Caco-2 (cell line): Measurements from ENCODE around the gene ACTN4. TPM values are rescaled to one million over a fixed set of nuclear protein-coding genes. Genes with fewer than 3 reads are reported as not detected.
A peak's percentile ranks its signal among the peaks of the same experiment; 100 is the strongest.

Source experiments
- BruUV-seq: library from RNA; stranded (reverse); fragments of 400-500 nt; replicated peaks from 2 replicates; lab custom pipeline; 2021; lab: Mats Ljungman, UMichigan
- CTCF ChIA-PET: fragments of 300-600 bp; sonication (Branson Sonifier 250); formaldehyde crosslinking; loops from one replicate; lab custom pipeline; 2022; ENCODE audit warnings: antibody characterized with exemption; lab: Charles Lee
- POLR2A ChIA-PET: fragments of 300-600 bp; sonication (Branson Sonifier 250); formaldehyde crosslinking; loops from one replicate; lab custom pipeline; 2022; ENCODE audit warnings: antibody characterized with exemption; lab: Charles Lee
- DNase-seq, 2 experiments: peaks; one replicate each; pipeline versions ENCODE4 v3.0.0 to v3.0.0-alpha.2; 2020 to 2022
- H3K27me3 ChIP-seq: replicated peaks from 2 replicates; pipeline ENCODE4 v1.6.0; 2011; ENCODE audit warnings: low read length; ENCODE audit not compliant: control insufficient read depth, insufficient read depth
- H3K36me3 ChIP-seq: 2 replicates; pipeline ENCODE4 v1.5.1; 2011; ENCODE audit warnings: low read length; ENCODE audit not compliant: control insufficient read depth, insufficient read depth
- H3K4me1 ChIP-seq: fragments of 250-450 bp; sonication (Bioruptor Pico); 2 replicates; pipeline ENCODE4 v1.5.1; 2020; ENCODE audit warnings: mild to moderate bottlenecking
- H3K4me3 ChIP-seq: 2 replicates; pipeline ENCODE4 v1.5.1; 2011; ENCODE audit warnings: low read depth, mild to moderate bottlenecking, control low read depth, low read length
- H3K9me3 ChIP-seq: fragments of 250-450 bp; sonication (Bioruptor Pico); 2 replicates; pipeline ENCODE4 v1.5.1; 2020; ENCODE audit warnings: mild to moderate bottlenecking, moderate library complexity
- H3K27ac Mint-ChIP-seq: one replicate; pipeline ENCODE4 v1.8.0; 2022; ENCODE audit warnings: mixed read lengths; ENCODE audit not compliant: unreplicated experiment
- H3K27me3 Mint-ChIP-seq: one replicate; pipeline ENCODE4 v1.8.0; 2022; ENCODE audit warnings: mixed read lengths; ENCODE audit not compliant: insufficient read depth, unreplicated experiment
- H3K36me3 Mint-ChIP-seq: one replicate; pipeline ENCODE4 v1.8.0; 2022; ENCODE audit warnings: mild to moderate bottlenecking, mixed read lengths; ENCODE audit not compliant: insufficient read depth, unreplicated experiment
- H3K4me1 Mint-ChIP-seq: one replicate; pipeline ENCODE4 v1.8.0; 2022; ENCODE audit warnings: low read depth, mixed read lengths; ENCODE audit not compliant: unreplicated experiment
- H3K4me3 Mint-ChIP-seq: one replicate; pipeline ENCODE4 v1.8.0; 2022; ENCODE audit warnings: mild to moderate bottlenecking, moderate library complexity, mixed read lengths; ENCODE audit not compliant: unreplicated experiment
- H3K9me3 Mint-ChIP-seq: one replicate; pipeline ENCODE4 v1.8.0; 2022; ENCODE audit warnings: mixed read lengths; ENCODE audit not compliant: unreplicated experiment
- intact Hi-C: fragments of 100-400 bp; cut with micrococcal nuclease; formaldehyde crosslinking; loops from one replicate; pipeline ENCODE4 v1.10.0; 2022; ENCODE audit not compliant: unreplicated experiment
- total RNA-seq: library from RNA; stranded (reverse); gene quantifications from 2 replicates; pipeline ENCODE4 v1.2.3, GENCODE V29; 2022
- TF ChIP-seq, protein P1 (sequence below), 2 experiments: fragments of 200-600 bp in 1 of 2; IDR thresholded peaks; 1 replicate in 1 of 2; 2 replicates in 1 of 2; pipeline versions ENCODE4 v1.5.1 to v1.8.0; 2011 to 2022; ENCODE audit warnings: antibody characterized with exemption in 1 of 2, control low read depth in 1 of 2, inconsistent platforms in 1 of 2, low read depth in 1 of 2, low read length in 1 of 2, mild to moderate bottlenecking in 1 of 2, moderate library complexity in 1 of 2; ENCODE audit not compliant: insufficient read depth in 1 of 2, severe bottlenecking in 1 of 2, unreplicated experiment in 1 of 2

Gene ACTN4
- total RNA-seq, 1 experiment from 2014 or later = 605 TPM

DNA sequence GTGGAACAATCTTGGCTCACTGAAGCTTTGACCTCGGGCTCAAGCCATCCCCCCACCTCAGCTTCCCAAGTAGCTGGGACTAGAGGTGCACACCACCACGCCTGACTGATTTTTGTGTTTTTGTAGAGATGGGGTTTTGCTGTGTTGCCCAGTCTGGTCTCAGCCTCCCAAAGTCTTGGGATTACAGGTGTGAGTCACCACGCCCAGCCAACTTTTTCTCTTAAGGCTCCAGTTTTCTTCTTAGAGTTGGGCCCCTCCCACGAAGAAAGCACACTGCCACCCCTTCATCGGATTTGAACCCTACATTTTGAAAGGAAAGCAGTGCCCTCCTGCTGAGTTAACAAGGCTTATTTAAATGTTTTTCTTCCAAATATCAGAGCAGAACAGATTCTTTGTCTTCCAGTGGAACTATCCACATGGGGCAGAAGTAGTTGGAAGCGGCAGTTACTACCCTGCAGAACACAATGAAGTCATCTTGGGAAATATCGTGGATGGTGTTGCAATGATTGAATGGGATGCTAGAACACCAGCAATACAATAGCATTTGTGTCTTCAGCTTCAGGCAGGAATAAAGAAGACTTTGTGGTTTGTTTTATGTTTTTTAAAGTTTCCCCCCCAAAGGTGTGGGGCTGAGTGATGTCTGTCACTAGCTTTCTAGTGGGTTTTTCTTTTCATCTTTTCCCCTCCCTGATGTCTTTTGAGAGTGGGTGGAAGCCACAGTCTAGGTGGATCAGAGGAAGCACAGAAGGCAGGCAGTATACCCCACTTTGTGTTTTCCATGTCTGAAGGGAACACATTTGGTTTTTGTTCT is 8.9 kb downstream of the ACTN4 start:
- intact Hi-C loops = no loop called here
- no TSS peak for BruUV-seq
- POLR2A ChIA-PET = interaction anchor here (1.0 to 1.1 kb wide), 2 partner anchors 9 to 12 kb away, joined by 3 to 7 read pairs; partner anchors contain the start of gene ACTN4
- H3K4me3 Mint-ChIP-seq = peak overlapping the region; percentile 28
- H3K4me1 Mint-ChIP-seq = peaks cover 71% of the 10 kb centered on the region
- H3K27me3 Mint-ChIP-seq = no peaks in the 10 kb centered on the region
- no peak overlapping the region for H3K4me3 ChIP-seq
- no peaks in the 10 kb centered on the region for H3K9me3 Mint-ChIP-seq
- peaks cover 100% of the 10 kb centered on the region for H3K4me1 ChIP-seq
- H3K9me3 ChIP-seq = no peaks in the 10 kb centered on the region
- TF ChIP-seq, protein P1, sequence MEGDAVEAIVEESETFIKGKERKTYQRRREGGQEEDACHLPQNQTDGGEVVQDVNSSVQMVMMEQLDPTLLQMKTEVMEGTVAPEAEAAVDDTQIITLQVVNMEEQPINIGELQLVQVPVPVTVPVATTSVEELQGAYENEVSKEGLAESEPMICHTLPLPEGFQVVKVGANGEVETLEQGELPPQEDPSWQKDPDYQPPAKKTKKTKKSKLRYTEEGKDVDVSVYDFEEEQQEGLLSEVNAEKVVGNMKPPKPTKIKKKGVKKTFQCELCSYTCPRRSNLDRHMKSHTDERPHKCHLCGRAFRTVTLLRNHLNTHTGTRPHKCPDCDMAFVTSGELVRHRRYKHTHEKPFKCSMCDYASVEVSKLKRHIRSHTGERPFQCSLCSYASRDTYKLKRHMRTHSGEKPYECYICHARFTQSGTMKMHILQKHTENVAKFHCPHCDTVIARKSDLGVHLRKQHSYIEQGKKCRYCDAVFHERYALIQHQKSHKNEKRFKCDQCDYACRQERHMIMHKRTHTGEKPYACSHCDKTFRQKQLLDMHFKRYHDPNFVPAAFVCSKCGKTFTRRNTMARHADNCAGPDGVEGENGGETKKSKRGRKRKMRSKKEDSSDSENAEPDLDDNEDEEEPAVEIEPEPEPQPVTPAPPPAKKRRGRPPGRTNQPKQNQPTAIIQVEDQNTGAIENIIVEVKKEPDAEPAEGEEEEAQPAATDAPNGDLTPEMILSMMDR (IDR thresholded peaks at IDR 0.05; ENCODE audit: insufficient read depth in 1 of 2, low read depth in 1 of 2, low read length in 1 of 2, severe bottlenecking in 1 of 2, unreplicated experiment in 1 of 2) = no peak
- no peaks in the 10 kb centered on the region for H3K27me3 ChIP-seq
- peaks cover 4% of the 10 kb centered on the region for H3K36me3 ChIP-seq
- H3K36me3 Mint-ChIP-seq = peaks cover 92% of the 10 kb centered on the region
- CTCF ChIA-PET = no interaction called here
- H3K27ac Mint-ChIP-seq = peak overlapping the region; percentile 84
- no peak for DNase-seq

DNA sequence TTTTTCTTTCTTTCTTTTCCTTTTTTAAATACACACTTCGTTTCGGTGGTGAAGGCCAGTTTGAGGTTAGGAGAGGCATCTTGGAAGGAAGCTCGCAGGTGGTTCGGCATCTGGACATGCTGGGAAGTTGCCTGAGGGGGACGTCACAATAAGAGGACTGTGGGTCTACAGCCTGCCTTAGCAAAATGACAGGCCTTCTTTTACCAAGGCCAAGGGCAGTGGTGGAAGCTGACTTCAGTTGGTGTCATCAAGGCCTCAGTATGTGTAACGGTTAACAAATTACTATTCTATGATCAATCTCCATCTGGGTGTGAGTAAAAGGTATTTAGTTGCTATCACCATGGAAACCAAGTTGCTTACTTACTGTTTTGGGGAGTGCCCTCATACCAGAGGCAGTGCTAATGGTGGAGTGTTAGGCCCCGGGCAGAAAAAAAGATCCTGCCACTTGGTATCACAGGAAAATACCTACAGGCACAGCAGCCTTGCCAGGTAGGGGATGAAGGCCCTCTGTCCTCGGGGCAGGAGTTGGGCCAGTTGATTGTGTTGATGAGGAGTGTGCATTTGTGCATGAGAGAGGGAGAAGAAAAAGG is 10.3 kb downstream of the ACTN4 start:
- peaks cover 100% of the 10 kb centered on the region for H3K4me1 ChIP-seq
- Mint-ChIP-seq H3K36me3 (peaks cover 100% of the 10 kb centered on the region), H3K9me3 (no peaks in the 10 kb centered on the region), H3K4me1 (peaks cover 76% of the 10 kb centered on the region), H3K27ac (peak overlapping the region; percentile 98), H3K4me3 (peak overlapping the region; percentile 62), H3K27me3 (no peaks in the 10 kb centered on the region)
- no peak for DNase-seq
- no peaks in the 10 kb centered on the region for H3K9me3 ChIP-seq
- H3K36me3 ChIP-seq = peaks cover 2% of the 10 kb centered on the region
- TF ChIP-seq, protein P1 (IDR thresholded peaks at IDR 0.05; ENCODE audit: insufficient read depth in 1 of 2, low read depth in 1 of 2, low read length in 1 of 2, severe bottlenecking in 1 of 2, unreplicated experiment in 1 of 2) = no peak
- CTCF ChIA-PET = no interaction called here
- intact Hi-C loops = loop anchor here (2.0 kb wide), 1 partner anchor 43 kb away; no protein-coding TSS in a partner anchor
- no TSS peak for BruUV-seq
- no peaks in the 10 kb centered on the region for H3K27me3 ChIP-seq
- no peak overlapping the region for H3K4me3 ChIP-seq
- POLR2A ChIA-PET = interaction anchor here (1.1 to 2.7 kb wide), 2 partner anchors 10 to 13 kb away, joined by 7 to 35 read pairs; partner anchors contain the start of gene ACTN4
